ENCODE measurements around the gene HPCAL4.

The HPCAL4 gene

GRCh38 chr1:39656391-39656790 lies 34.8 kb downstream of the HPCAL4 start:
- Histone ChIP-seq H3K9me3 (ENCODE audit: control insufficient read depth, insufficient read depth, low read length) (no peaks in the 10 kb centered on the region), H3K27me3 (ENCODE audit: control insufficient read depth, insufficient read depth, low read length) (peaks cover 62% of the 10 kb centered on the region), H3K9ac (ENCODE audit: low read depth, low read length) (no peak overlapping the region), H3K4me1 (ENCODE audit: control insufficient read depth, insufficient read depth, low read length) (no peaks in the 10 kb centered on the region), H3K4me3 (ENCODE audit: low read depth, low read length) (no peak overlapping the region), H3K36me3 (ENCODE audit: control insufficient read depth, insufficient read depth, low read length) (no peaks in the 10 kb centered on the region)

DNA sequence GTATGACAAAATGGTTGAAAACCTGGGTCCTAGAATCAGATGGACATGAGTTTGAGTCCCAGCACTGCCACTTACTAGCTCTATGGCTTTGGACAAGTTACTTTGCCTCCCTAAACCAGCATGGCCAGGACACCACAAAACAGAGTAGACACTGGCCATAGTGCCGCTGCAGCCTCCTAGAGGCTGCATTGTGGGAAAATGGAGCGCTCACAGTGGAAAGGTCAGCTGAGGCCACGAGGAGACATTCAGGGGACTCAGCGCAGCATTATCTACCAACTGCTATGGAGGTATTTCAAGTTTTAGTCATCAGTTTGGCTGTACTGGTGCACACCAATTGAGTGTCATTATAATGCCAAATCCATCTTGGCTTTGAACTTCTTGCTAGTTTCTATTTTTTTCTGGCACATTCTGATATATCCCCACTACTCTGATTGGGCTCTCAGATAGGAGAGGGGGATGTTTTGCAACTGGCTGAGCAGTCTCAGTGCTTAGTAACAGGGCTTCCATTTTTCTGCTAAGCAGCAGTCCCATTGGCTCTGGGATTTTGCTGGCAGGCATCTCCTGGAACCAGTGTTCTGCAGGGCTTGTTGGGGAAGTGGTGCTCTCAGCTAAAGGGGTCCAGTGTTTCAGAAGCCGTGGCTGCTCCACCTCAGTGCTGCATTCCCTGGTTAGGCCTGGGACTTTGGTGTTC lies 35.5 kb downstream of the HPCAL4 start:
- Histone ChIP-seq H3K27me3 (ENCODE audit: control insufficient read depth, insufficient read depth, low read length) (peaks cover 57% of the 10 kb centered on the region), H3K4me3 (ENCODE audit: low read depth, low read length) (no peak overlapping the region), H3K36me3 (ENCODE audit: control insufficient read depth, insufficient read depth, low read length) (no peaks in the 10 kb centered on the region), H3K9ac (ENCODE audit: low read depth, low read length) (no peak overlapping the region), H3K9me3 (ENCODE audit: control insufficient read depth, insufficient read depth, low read length) (no peaks in the 10 kb centered on the region), H3K4me1 (ENCODE audit: control insufficient read depth, insufficient read depth, low read length) (no peaks in the 10 kb centered on the region)

GRCh38 chr1:39654291-39654690 lies 36.9 kb downstream of the HPCAL4 start:
- Histone ChIP-seq H3K4me1 (ENCODE audit: control insufficient read depth, insufficient read depth, low read length) (no peaks in the 10 kb centered on the region), H3K9me3 (ENCODE audit: control insufficient read depth, insufficient read depth, low read length) (no peaks in the 10 kb centered on the region), H3K9ac (ENCODE audit: low read depth, low read length) (no peak overlapping the region), H3K36me3 (ENCODE audit: control insufficient read depth, insufficient read depth, low read length) (no peaks in the 10 kb centered on the region), H3K4me3 (ENCODE audit: low read depth, low read length) (no peak overlapping the region), H3K27me3 (ENCODE audit: control insufficient read depth, insufficient read depth, low read length) (peaks cover 50% of the 10 kb centered on the region)

GRCh38 chr1:39653546-39654031 lies 37.6 kb downstream of the HPCAL4 start:
- Histone ChIP-seq H3K4me1 (ENCODE audit: control insufficient read depth, insufficient read depth, low read length) (no peaks in the 10 kb centered on the region), H3K9ac (ENCODE audit: low read depth, low read length) (no peak overlapping the region), H3K4me3 (ENCODE audit: low read depth, low read length) (no peak overlapping the region), H3K9me3 (ENCODE audit: control insufficient read depth, insufficient read depth, low read length) (no peaks in the 10 kb centered on the region), H3K36me3 (ENCODE audit: control insufficient read depth, insufficient read depth, low read length) (no peaks in the 10 kb centered on the region), H3K27me3 (ENCODE audit: control insufficient read depth, insufficient read depth, low read length) (peaks cover 43% of the 10 kb centered on the region)

DNA sequence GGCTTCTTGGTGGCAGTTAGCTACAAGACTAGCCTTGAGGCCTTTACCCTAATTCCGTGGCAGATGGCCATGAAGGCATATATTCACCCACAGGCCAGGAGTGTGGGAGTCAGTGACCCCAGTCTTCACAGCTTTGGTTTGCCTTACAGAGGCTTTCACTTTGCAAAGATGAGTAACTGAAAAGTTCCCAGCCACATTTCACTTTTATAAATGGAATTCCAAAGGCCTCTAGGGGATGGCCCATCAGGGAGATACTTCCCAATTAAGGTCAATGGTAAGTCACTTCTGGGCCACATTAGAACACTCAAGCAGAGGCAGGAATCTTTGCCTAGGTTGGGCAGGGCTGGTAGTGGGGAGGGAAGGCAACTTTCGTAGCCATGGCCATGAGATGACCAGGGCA lies 38.7 kb downstream of the HPCAL4 start:
- no peak overlapping the region for H3K9ac ChIP-seq (ENCODE audit: low read depth, low read length)
- no peaks in the 10 kb centered on the region for H3K4me1 ChIP-seq (ENCODE audit: control insufficient read depth, insufficient read depth, low read length)
- no peaks in the 10 kb centered on the region for H3K9me3 ChIP-seq (ENCODE audit: control insufficient read depth, insufficient read depth, low read length)
- no peak overlapping the region for H3K4me3 ChIP-seq (ENCODE audit: low read depth, low read length)
- no peaks in the 10 kb centered on the region for H3K36me3 ChIP-seq (ENCODE audit: control insufficient read depth, insufficient read depth, low read length)
- peaks cover 44% of the 10 kb centered on the region for H3K27me3 ChIP-seq (ENCODE audit: control insufficient read depth, insufficient read depth, low read length)

- Histone ChIP-seq H3K4me3 (ENCODE audit: low read depth, low read length) (no peak overlapping the region), H3K9me3 (ENCODE audit: control insufficient read depth, insufficient read depth, low read length) (no peaks in the 10 kb centered on the region), H3K9ac (ENCODE audit: low read depth, low read length) (no peak overlapping the region), H3K36me3 (ENCODE audit: control insufficient read depth, insufficient read depth, low read length) (no peaks in the 10 kb centered on the region), H3K27me3 (ENCODE audit: control insufficient read depth, insufficient read depth, low read length) (peaks cover 44% of the 10 kb centered on the region), H3K4me1 (ENCODE audit: control insufficient read depth, insufficient read depth, low read length) (no peaks in the 10 kb centered on the region)
Measured at GRCh38 chr1:39652105-39652504, 39.1 kb downstream of the HPCAL4 start.

- H3K9ac ChIP-seq (ENCODE audit: low read depth, low read length): no peak overlapping the region
- H3K27me3 ChIP-seq (ENCODE audit: control insufficient read depth, insufficient read depth, low read length): peaks cover 37% of the 10 kb centered on the region
- H3K4me3 ChIP-seq (ENCODE audit: low read depth, low read length): no peak overlapping the region
- peaks cover 3% of the 10 kb centered on the region for H3K4me1 ChIP-seq (ENCODE audit: control insufficient read depth, insufficient read depth, low read length)
- H3K9me3 ChIP-seq (ENCODE audit: control insufficient read depth, insufficient read depth, low read length): no peaks in the 10 kb centered on the region
- no peaks in the 10 kb centered on the region for H3K36me3 ChIP-seq (ENCODE audit: control insufficient read depth, insufficient read depth, low read length)
Measured at GRCh38 chr1:39650431-39650830, 40.8 kb downstream of the HPCAL4 start.

DNA sequence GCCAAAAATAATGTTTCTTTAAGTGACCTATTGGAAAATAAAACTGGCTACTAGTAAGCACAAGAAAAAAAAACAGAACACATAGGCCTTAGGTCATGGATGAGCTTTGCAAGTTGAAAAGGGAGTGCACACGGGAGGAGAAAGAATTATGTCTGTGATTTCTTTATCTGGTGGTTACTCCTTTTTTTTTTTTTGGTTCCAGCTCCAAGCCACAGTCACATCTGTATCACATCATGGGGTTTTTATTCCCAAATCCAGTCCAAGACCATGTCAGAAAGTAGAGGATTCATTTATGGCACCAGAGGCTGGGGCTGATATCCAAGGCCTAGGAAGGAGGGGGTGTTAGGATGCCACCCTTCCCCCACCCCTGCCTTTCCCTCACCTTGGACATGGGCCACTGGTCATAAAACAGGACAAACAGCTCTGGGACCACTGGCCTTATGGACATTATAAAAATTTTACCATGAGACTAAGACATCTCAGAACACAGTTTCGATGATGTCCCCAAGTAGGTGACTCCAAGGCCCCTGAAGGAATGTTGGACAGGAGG lies 41.5 kb downstream of the HPCAL4 start:
- H3K9ac ChIP-seq (ENCODE audit: low read depth, low read length): no peak overlapping the region
- no peaks in the 10 kb centered on the region for H3K36me3 ChIP-seq (ENCODE audit: control insufficient read depth, insufficient read depth, low read length)
- peaks cover 3% of the 10 kb centered on the region for H3K4me1 ChIP-seq (ENCODE audit: control insufficient read depth, insufficient read depth, low read length)
- H3K27me3 ChIP-seq (ENCODE audit: control insufficient read depth, insufficient read depth, low read length): peaks cover 36% of the 10 kb centered on the region
- no peak overlapping the region for H3K4me3 ChIP-seq (ENCODE audit: low read depth, low read length)
- H3K9me3 ChIP-seq (ENCODE audit: control insufficient read depth, insufficient read depth, low read length): no peaks in the 10 kb centered on the region

DNA sequence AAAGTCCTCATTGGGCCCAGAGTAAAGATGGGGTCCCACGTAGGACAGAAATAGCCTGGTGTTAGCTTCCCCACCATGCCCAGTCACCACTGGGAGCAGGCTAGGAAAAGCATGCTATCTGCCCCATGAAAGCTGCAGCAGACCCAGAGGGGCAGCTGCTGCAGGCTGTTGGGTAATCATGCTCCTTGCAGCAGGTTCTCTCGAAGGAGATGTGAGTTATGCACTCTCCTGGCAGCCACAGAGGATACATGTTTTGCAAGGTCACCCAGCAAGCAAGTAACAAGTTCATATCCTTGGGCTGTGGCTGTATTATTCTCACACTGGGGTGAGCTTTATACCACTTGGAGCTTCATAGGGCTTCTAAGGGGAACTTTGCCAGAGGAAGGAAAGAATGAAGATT lies 42.7 kb downstream of the HPCAL4 start:
- Histone ChIP-seq H3K9ac (ENCODE audit: low read depth, low read length) (no peak overlapping the region), H3K4me1 (ENCODE audit: control insufficient read depth, insufficient read depth, low read length) (peaks cover 3% of the 10 kb centered on the region), H3K4me3 (ENCODE audit: low read depth, low read length) (no peak overlapping the region), H3K9me3 (ENCODE audit: control insufficient read depth, insufficient read depth, low read length) (no peaks in the 10 kb centered on the region), H3K27me3 (ENCODE audit: control insufficient read depth, insufficient read depth, low read length) (peaks cover 37% of the 10 kb centered on the region), H3K36me3 (ENCODE audit: control insufficient read depth, insufficient read depth, low read length) (no peaks in the 10 kb centered on the region)

GRCh38 chr1:39647247-39647646 lies 44.0 kb downstream of the HPCAL4 start:
- peaks cover 3% of the 10 kb centered on the region for H3K4me1 ChIP-seq (ENCODE audit: control insufficient read depth, insufficient read depth, low read length)
- H3K9ac ChIP-seq (ENCODE audit: low read depth, low read length): no peak overlapping the region
- peaks cover 48% of the 10 kb centered on the region for H3K27me3 ChIP-seq (ENCODE audit: control insufficient read depth, insufficient read depth, low read length)

GRCh38 chr1:39646232-39647081 lies 44.8 kb downstream of the HPCAL4 start:
- peak overlapping the region; percentile 22 for H3K4me3 ChIP-seq (ENCODE audit: low read depth, low read length)

More at GRCh38 chr1:39647247-39647646, 44.0 kb downstream of the HPCAL4 start:
- Histone ChIP-seq H3K9me3 (ENCODE audit: control insufficient read depth, insufficient read depth, low read length) (no peaks in the 10 kb centered on the region), H3K4me3 (ENCODE audit: low read depth, low read length) (no peak overlapping the region), H3K36me3 (ENCODE audit: control insufficient read depth, insufficient read depth, low read length) (no peaks in the 10 kb centered on the region)

More at GRCh38 chr1:39646232-39647081, 44.8 kb downstream of the HPCAL4 start:
- no peak overlapping the region for H3K9ac ChIP-seq (ENCODE audit: low read depth, low read length)
- no peaks in the 10 kb centered on the region for H3K36me3 ChIP-seq (ENCODE audit: control insufficient read depth, insufficient read depth, low read length)
- no peaks in the 10 kb centered on the region for H3K9me3 ChIP-seq (ENCODE audit: control insufficient read depth, insufficient read depth, low read length)
- H3K27me3 ChIP-seq (ENCODE audit: control insufficient read depth, insufficient read depth, low read length): peaks cover 50% of the 10 kb centered on the region
- peaks cover 3% of the 10 kb centered on the region for H3K4me1 ChIP-seq (ENCODE audit: control insufficient read depth, insufficient read depth, low read length)
